LNCAP (cell line): Measurements from ENCODE around the gene GNB2.

Experiments used
- CTCF ChIP-seq: fragments of 450-650 bp; IDR thresholded peaks from 2 replicates; pipeline ENCODE4 v1.5.1; 2017; ENCODE audit warnings: mild to moderate bottlenecking

The GNB2 gene

DNA sequence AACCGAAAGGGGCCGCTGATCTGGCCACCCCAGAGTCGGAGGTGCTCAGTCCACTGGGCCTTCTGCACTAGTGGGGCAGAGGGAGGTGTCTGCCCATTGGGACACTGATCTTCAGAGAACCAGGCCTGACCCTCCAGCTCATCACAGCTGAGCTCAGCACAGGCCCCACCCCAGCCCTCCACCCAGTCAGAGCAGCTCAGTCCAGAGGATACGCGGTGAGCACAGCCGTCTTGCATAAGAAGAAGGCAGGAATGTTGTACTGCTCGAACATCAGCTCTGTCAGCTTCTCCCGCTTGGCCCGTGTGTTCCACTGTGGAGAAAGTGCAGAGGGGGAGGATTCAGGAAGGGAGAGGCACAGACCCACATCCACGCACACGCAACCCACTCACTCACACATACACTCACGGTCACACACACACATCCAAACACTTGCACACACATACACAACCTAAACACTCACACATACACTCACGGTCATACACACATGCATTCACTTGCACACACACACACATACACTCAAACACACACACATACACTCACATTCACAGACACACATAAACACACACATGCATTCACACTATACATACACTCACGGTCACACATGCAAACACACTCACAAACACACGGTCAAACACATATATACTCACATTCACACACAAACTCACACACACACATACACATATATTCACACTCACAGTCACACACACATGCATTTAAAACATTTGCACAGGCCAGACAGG is 23.5 kb upstream of the GNB2 start:
- no peak for TF ChIP-seq CTCF

- TF ChIP-seq CTCF, result no peak
These were observed 18.4 kb upstream of the GNB2 start for GRCh38 chr7:100654908-100655831.

GRCh38 chr7:100655908-100656674 is 17.4 kb upstream of the GNB2 start, which contains the start of gene ACTL6B:
ACTL6B (minus strand) TSS chr7:100656448; CDS start chr7:100656354, 94 bp downstream.
- no peak for TF ChIP-seq CTCF

DNA sequence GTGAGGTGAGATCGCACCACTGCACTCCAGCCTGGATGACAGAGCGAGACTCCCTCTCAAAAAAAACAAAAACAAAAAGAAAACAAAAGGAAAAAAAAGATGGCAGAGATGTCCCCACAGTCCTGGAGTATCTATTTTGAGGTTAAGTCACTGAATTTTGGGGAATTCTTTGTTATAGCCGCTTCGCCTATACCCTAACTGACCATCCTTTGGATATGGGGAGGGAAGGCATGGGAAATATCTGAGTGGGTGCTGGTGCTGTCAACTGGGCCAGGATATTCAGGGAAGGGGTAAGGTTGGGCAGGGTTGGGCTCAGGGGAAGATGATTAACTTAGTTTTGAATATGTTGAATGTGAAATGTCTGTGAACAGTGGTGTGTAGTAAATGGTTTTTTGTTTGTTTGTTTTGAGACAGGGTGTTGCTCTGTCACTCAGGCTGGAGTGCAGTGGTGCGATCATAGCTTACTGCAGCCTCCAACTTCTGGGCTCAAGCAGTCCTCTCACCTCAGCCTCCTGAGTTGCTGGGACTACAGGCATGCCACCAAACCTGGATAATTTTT is 8.3 kb upstream of the GNB2 start:
- TF ChIP-seq CTCF, result no peak

DNA sequence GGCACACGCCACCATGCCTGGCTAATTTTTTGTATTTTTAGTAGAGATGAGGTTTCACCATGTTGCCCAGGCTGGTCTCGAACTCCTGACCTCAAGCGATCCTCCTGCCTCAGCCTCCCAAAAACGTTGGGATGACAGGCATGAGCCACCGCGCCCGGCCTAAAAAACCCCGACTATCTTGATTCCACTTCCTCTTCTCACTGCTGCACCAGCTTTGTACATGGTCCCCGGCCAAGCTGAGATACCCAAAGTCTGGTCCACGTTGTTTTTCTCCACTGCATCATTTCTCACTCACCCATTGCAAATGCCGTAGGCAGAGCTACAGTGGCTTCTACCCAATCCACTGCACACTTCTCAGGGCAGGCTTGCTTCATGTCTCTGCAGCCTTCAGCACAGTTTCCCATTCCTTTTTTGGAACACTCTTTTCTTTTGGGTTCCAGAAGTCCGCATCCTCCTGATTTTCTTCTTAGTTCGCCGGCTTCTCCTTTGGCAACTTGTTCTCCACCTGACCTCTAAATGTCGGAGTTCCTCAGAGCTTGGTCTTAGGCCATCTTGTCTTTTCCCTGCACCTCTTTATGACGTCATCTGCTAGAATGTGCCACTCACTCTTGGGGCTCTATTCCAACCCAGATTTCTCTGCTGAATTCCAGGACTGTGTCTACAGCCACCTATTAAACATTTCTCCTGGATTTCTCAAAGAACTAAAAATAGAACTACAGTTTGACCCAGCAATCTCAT is 6.0 kb upstream of the GNB2 start:
- no peak for TF ChIP-seq CTCF

DNA sequence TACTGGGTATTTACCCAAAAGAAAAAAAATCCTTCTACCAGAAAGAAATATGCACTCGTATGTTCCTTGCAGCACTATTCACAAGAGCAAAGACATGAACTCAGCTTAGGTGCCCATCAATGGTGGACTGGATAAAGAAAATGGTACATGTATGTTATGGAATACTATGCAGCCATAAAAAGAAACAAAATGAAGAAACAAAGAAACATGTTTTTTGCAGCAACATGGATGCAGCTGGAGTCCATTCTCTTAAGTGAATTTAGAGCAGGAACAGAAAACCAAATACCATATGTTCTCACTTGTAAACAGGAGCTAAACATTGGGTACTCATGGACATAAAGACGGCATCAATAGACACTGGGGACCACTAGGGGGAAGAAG is 5.5 kb upstream of the GNB2 start:
- no peak for TF ChIP-seq CTCF
